Smooth muscle cell of the brain vasculature (primary cell): ENCODE results near the gene ABCC1.
"Not testable (repeated sequence)": the region's sequence is repeated elsewhere in the genome, so short reads cannot be mapped to it uniquely, and the experiment has no call there.

Experiments
- DNase-seq: peaks from one replicate; pipeline ENCODE4 v3.0.0-alpha.2; 2012; ENCODE audit warnings: low read depth, low spot score

Gene ABCC1

DNA sequence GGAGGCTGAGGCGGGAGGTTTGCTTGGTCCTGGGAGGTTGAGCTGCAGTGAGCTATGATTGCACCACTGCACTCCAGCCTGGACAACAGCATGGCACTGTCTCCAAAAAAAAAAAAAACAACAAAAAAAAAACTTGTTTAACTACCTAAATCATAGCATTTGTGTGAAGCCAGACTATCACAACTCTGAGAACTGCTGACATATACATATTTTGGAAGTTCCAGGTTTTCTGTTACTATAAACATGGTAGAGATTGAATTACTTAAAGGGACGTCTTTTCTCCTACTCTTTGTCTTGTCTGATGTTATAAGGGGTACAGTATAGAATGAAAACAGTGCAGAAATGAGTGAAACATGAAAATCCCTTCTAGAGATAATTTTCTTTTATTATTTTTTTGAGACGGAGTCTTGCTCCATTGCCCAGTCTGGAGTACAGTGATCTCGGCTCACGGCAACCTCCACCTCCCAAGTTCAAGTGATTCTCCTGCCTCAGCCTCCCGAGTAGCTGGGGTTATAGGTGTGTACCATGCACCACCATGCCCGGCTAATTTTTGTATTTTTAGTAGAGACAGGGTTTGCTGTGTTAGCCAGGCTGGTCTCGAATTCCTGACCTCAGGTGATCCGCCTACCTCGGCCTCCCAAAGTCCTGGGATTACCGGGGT is 18.4 kb downstream of the ABCC1 start:
- no peak for DNase-seq

DNA sequence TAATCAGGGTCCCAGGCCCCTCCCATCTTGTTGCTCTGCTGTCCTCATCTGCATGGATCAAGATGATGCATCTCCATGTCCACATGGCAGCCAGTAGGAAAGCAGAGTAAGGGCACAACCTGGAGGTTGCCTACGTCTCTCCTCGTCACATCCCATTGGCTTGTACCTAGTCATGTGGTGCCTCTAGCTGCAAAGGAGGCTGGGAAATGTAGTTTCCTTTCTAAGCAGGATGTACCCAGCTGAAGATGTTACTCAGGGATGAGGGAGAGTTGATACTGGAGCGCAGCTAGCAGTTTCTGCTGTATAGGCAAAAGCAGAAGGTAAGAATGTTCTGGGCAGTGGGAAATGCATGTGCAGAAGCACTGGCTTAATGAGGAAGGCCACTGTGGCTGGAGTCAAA is 20.8 kb downstream of the ABCC1 start:
- DNase-seq: no peak

DNA sequence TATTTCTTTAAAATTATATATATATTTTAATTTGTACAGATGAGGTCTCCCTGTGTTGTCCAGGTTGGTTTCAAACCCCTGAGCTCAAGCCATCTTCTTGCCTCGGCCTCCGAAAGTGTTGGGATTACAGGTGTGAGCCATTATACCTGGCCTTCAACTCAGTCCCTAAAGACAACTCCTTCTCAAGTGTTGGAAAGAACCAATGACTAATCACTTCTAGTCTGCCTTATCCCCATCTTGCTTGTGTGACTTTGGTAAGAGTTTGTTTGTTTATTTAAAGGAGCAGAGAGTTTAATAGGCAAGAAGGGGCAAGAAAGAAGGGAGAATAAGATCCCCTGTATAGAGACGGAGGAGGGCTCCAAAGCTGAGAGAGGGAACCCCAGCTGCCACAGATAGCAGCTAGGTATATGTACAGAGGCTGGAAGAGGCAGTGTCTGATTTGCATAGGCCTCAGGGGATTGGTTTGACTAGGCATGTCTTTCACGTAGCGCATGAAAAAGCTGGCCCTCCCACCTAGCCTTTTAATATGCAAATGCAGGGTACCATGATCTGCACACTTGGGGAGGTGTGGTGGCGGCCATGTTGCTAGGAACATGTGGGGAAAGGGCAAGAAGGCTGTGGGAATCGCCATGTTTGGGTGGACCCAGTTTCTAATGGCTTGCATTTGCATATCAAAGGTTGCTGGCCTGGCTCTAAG is 21.5 kb downstream of the ABCC1 start:
- DNase-seq: no peak

DNA sequence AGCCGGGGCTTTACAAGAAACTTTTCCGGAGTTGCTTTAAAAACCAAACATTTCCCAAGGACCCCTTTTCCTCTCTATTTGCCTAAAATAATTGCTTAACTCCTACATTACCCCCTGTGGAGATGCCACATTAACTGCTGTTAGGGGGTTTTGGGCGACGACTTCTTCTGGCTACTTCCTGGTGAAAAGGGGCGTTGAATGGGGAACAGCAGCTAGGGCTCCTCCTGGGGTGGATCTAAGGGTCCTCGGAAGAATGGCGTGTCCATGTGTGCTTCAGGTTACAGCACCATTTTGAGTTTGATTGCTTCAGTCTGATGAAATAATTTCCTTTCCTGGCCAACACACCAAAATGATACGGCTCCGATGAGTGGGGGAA is 22.0 kb downstream of the ABCC1 start:
- no peak for DNase-seq

DNA sequence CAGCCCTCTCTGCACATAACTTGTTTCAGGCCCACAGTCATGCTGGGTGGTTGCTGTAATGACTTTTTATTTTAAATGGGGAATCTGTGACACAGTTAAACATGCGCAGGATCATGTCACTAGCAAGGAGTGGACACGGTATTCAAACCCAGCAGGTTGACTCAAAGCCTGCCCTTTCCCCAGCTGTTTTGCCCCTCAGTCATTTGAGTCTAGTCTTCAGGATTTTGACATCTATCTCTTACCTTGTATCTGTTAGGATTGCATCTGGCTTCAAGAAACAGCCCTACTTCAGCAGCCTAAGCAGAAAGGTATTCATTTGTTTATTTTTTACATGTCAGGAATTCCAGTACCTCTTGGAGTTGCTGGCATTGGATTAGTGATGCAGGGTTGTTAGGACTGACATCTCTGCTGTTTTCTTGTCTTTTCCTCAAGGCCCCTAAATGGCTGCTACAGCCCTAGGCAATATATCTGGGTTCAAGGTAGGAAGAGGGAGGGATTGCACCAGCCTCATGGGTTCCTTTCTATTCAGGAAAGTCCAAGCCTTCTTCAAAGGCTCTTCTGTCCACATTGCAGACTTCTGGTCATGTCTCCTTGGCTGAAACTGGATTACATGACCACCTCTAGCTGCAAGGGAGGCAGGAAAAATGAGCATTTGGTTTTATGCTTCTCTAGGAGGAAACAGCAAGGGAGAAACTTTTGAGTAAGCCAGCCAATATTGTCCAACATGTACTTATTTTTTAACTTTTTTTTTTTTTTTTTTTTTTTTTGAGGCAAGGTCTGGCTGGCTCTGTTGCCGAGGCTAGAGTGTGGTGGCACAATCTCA is 22.8 kb downstream of the ABCC1 start:
- DNase-seq: no peak

DNA sequence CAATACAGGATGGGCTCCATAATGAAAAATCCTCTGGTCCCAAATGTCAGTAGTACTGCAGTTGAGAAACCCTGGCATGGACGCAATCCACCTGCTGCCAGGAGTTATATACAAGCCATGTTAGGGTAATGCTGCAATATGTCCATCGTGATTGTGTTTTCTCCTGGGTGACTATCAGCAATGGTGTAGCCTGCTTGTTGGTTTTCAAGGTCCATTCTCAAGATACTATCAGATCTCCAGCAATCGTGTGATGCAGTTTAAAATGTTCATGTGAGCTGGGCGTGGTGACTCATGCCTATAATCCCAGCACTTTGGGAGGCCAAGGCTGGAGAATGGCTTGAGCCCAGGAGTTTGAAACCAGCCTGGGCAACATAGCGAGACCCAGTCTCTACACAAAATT is 24.0 kb downstream of the ABCC1 start:
- no peak for DNase-seq

DNA sequence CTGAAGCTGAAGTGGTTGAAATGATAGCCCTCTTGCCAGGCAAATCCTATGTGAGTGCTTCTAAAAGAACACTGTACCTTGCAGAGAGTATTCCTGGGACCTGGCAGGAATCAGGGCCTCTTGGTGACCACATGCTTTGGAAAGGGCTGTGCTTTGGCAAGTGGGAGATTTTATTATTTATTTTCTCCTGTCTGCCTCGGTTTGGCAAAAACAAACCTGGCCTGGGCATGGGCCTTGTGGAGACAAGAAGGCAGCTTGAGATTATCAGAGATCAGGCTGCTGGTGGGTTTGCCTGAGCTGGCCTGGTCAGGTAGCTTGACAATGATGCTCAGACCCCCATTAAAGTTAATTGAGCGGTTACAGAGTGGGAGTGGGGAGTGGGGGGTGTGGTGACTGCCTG is 24.6 kb downstream of the ABCC1 start:
- no peak for DNase-seq

DNA sequence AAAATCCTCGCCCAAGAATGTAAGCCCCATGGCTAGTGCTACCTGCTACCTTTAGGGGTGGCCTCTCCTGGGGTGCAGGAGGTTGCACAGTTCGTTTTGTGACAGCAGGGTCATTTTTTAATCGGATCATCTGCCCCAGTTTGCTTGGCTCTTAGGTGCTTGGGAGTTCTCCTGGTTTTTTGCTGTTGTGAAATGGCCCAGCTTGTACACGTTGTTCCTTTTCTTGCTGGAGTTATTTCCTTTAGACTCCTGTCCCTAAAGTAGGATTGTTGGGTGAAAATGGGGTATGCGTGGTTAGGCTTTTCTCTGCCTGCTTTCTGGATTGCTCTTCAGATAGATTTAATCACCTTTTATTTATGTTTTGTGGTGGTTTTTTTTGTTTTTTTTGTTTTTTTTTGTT is 25.8 kb downstream of the ABCC1 start:
- no peak for DNase-seq

DNA sequence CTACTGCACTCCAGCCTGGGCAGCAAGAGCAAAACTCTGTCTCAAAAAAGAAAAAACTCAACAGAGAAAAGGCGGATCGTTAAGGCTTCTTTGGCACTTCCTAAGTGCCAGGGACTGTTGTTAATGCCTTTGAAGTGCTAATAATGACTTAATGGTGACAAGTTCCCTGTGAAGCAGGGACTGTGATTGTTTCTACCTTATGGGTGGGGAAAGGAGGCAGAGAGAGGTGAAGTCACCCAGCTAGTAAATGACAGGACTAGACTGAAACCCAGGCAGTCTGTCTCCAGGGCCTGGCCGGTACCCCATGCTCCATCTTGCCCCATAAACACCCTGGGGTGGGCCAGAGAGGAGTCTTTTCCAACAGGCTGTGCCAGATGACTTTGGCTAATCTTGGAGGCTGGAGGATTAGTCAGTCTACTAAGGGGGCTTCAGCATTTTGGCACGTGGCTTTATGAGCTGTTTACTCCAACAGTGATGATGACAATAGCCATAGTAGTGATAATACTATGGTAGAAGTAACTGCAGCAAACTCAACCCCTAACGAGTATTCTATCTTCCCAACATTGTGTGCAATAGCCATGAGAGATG is 26.9 kb downstream of the ABCC1 start:
- no peak for DNase-seq

DNA sequence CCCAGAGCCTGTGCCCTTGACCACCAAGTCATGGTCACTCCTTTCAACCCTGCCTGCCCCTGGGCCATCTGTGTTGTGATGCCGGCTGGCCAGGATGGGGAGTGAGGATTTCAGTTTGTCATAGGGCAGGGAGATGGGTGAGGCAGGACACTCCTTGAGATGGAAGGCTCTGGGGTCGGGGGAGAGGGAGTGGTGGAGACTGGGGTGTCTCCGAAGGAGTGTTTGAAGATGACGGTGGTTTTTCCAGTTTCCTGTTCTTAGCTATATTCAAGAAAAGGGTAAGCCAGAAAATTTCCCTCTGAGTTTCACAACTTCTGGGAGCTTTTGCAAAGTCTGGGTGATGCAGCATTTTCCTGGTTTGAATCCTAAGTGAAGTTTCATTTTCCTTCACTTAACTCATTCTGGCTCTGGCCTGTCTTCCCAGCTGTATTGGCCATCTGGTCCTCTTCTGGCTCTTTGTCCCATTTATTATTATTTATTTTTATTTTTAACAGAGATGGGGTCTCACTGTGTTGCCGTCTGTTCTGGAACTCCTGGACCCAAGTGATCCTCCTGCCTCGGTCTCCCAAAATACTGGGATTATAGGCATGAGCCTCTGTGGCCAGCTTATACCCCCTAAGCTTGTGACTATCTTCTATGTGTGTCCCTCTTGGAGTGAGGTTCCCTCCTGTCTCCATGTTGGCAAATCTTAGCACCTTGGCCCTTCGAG is 27.7 kb downstream of the ABCC1 start:
- no peak for DNase-seq

DNA sequence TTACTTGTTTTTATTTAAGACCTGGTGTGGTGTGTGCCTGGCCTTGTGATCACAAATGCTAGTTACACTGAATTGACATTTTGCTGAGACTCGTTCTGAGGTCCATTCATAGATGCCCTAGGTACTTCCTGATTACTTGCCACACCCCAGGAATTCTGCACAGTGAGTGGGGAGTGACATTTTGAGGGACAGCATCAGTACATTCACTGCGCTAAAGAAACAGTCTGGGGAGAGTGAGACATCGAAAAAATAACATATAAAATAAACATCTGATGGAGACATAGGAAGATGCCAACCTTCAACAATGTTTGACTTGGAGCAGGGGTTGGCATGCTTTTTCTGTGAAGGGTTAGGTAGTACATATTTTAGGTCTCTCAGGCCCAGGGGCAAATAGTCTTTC is 30.4 kb downstream of the ABCC1 start:
- DNase-seq: no peak

DNA sequence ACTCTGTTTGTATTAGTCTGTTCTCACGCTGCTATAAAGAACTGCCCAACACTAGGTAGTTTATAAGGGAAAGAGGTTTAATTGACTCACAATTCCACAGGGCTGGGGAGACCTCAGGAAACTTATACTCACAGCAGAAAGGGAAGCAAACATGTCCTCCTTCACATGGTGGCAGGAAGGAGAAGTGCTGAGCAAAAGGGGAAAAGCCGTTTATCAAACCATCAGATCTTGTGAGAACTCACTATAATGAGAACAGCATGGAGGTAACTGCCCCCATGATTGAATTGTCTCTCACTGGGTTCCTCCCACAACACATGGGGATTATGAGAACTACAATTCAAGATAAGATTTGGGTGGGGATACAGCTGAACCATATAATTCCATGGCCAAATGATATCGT is 30.9 kb downstream of the ABCC1 start:
- no peak for DNase-seq

DNA sequence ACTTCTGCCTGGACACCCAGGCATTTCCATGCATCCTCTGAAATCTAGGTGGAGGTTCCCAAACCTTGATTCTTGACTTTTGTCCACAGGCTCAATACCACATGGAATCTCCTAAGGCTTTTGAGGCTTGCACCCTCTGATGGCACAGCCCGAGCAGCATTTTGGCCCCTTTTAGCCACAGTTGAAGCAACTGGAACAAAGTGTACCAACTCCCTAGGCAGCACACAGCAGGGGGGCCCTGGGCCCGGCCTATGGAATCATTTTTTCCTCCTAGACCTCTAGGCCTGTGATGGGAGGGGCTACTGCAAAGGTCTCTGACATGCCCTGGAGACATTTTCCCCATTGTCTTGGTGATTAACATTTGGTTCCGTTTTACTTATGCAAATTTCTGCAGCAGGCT is 32.0 kb downstream of the ABCC1 start:
- no peak for DNase-seq

DNA sequence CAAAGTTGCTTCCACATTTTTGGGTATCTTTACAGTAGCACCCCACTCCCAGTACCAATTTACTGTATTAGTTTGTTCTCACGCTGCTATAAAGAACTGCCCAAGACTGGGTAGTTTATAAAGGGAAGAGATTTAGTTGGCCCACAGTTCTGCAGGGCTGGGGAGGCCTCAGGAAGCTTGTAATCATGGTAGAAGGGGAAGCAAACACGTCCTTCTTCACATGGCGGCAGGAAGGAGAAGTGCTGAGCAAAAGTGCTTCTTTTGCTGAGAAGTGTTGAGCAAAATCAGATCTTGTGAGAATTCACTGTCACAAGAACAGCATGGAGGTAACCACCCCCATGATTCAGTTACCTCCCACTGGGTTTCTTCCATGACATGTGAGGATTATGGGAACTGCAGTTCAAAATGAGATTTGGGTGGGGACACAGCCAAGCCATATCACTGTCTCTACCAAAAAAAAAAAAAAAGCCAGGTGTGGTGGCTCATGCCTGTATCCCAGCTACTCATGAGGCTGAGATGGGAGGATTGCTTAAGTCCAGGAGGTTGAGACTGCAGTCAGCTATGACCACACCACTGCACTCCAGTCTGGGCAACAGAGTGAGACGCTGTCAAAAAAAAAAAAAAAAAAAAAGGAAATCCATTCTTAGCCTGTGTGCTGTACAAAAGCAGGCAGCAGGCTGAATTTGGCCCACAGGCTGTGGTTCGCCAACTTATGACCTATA is 32.9 kb downstream of the ABCC1 start:
- not testable (repeated sequence) for DNase-seq

DNA sequence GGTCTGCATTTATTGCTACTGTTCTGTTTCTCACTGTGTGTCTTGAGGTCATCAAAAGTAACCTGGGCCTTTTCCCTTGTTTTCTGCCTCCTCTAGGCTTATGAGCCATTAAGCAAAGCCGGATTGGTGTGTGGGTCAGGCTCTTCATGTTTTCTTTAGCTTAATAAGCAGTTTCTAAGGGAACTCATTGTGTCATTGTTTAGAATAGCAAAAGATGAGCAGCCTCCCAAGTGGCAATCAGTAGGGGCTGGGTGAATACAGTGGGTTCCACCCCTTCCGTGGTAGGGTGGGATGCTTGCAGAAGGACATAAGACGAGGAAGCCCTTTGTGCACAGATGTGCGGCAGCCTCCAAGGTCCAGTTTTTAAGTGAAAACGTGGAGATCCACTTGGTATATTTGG is 34.5 kb downstream of the ABCC1 start:
- DNase-seq: no peak

DNA sequence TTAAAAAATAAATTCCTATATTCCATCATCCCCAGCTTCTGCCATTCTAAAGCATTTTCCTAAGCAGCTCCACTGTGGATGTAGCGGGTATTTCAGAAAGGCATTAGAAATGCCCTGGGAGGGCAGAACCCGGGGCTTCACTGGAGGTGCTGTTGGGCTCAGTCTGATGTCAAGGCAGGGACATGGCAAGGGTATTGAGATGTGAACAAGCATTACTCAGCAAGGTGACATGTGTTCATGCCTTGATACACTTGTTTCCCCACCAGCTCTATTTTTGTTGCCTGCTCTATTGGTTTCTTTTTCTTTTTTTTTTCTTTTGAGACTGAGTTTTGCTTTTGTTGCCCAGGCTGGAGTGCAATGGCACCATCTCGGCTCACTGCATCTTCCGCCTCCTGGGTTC is 35.7 kb downstream of the ABCC1 start:
- no peak for DNase-seq

DNA sequence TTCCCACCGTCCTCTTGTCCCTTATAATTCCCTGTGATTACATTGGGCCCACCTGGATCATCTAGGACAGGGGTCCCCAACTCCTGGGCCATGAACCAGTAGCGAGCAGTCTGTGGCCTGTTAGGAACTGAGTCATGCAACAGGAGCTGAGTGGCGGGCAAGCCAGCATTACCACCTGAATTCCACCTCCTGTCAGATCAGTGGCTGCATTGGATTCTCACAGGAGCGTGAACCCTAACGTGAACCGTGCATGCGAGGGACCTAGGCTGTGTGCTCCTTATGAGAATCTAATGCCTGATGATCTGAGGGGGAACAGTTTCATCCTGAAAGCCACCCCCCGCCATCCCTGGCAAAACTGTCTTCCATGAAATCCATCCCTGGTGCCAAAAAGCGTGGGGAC is 36.8 kb downstream of the ABCC1 start:
- no peak for DNase-seq

DNA sequence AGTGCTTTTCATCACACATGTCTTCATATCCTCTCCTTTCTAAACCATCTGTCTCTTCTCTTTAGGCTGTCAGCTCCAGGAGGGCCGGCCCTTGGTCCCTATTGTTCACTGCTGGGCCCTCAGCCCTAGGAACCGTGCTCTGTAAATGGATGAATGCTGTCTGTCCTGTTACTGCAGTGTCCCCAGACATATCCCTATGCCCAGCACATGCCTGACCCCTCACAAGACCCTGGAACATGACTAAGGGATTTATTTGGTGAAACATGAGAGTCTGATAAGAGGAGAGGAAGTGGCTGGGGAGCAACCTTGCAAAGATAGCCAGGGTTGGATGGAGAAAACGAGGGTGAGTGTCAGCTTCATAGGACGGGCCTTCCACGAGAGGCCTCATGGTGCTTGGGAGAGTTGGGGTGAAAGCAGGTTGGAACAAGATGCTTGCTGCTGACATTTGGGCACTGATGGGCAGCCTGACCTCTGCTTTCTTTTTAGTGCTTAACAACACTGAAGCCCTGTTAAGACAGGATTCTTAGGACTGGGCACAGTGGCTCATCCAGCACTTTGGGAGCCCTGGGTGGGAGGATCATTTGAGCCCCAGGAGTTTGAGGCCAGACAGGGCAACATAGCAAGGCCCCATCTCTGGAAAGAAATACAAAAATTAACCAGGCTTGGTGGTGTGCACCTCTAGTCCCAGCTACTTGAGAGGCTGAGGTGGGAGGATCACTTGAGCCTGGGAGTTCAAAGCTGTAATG is 39.0 kb downstream of the ABCC1 start:
- DNase-seq: no peak

DNA sequence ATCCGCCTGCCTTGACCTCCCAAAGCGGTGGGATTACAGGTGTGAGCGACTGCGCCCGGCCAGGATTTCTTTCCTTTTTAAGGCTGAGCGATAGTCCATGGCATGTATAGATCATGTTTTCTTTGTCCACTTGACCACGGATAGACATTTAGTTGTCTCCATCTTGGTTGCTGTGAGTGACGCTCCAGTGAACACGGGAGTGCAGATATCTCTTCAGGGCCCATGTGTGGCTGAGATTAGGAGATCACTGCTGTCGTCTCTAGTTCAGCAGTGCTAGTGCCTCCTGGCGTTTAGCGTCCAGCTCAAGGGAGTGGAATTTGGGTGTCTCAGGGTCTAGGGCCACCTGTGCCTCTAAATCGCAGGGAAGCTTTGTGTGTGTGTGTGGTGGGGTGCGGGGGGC is 41.5 kb downstream of the ABCC1 start:
- DNase-seq: no peak

DNA sequence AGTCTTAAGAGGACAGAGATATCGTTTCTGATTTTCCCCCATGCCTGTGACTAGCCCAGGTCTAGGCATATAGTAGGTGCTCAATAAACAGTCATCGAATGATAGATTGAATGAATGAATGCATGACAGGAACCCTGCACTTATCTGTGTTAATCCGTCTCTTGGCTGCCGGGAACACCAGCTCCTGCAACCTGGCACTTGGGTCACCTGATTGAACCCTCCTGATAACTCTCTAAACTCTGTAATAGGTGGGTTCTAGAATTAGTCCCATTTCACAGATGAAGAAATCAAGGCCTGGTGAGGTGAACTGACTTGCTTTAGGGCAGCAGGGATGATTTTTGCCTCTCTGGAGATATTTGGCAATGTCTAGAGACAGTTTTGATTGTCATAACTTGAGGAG is 43.7 kb downstream of the ABCC1 start:
- no peak for DNase-seq

DNA sequence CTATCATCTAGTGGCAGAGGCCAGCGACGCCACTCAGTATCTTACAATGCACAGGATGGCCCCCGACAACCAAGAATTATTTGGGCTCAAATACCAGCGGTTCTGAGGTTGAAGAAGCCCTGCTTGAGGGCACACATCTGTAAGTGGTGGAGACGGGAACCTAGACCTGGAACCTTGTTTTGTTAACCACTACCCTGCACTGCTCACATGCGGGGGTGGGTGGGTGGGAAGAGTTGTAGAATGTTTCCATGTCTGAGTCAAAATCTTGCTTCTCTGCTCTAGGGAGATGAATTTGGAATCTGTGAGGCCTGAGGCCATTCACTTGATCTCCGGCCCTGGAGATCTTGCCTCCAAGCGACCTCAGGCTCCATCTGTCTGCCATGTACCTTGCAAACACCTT is 44.1 kb downstream of the ABCC1 start:
- no peak for DNase-seq
